ENCODE results near the gene ARV1.

The ARV1 gene

GRCh38 chr1:231011360-231011759 lies 32.5 kb downstream of the ARV1 start:
- TF ChIP-seq CTCF (IDR thresholded peaks at IDR 0.05; ENCODE audit: extremely low read depth, insufficient read depth, missing control alignments), result no peak
- in situ Hi-C loops (cut with MboI; ENCODE audit: low pct_unique_long_range_greater_than_20kb, low sequenced_read_pairs, unreplicated experiment), result no loop called here
- no peak for DNase-seq (ENCODE audit: low spot score)

GRCh38 chr1:231011963-231012362 lies 33.1 kb downstream of the ARV1 start:
- in situ Hi-C loops (cut with MboI; ENCODE audit: low pct_unique_long_range_greater_than_20kb, low sequenced_read_pairs, unreplicated experiment), result no loop called here
- DNase-seq (ENCODE audit: low spot score), result no peak
- TF ChIP-seq CTCF (IDR thresholded peaks at IDR 0.05; ENCODE audit: extremely low read depth, insufficient read depth, missing control alignments), result no peak

- no peak for TF ChIP-seq CTCF (IDR thresholded peaks at IDR 0.05; ENCODE audit: extremely low read depth, insufficient read depth, missing control alignments)
- in situ Hi-C loops (cut with MboI; ENCODE audit: low pct_unique_long_range_greater_than_20kb, low sequenced_read_pairs, unreplicated experiment), result no loop called here
- DNase-seq (ENCODE audit: low spot score), result no peak
These were observed 34.6 kb downstream of the ARV1 start for GRCh38 chr1:231013391-231014015.

- TF ChIP-seq CTCF (IDR thresholded peaks at IDR 0.05; ENCODE audit: extremely low read depth, insufficient read depth, missing control alignments), result no peak
- in situ Hi-C loops (cut with MboI; ENCODE audit: low pct_unique_long_range_greater_than_20kb, low sequenced_read_pairs, unreplicated experiment), result no loop called here
- no peak for DNase-seq (ENCODE audit: low spot score)
These were observed 37.3 kb downstream of the ARV1 start for GRCh38 chr1:231016234-231016633.

- in situ Hi-C loops (cut with MboI; ENCODE audit: low pct_unique_long_range_greater_than_20kb, low sequenced_read_pairs, unreplicated experiment), result no loop called here
- DNase-seq (ENCODE audit: low spot score), result no peak
- TF ChIP-seq CTCF (IDR thresholded peaks at IDR 0.05; ENCODE audit: extremely low read depth, insufficient read depth, missing control alignments), result no peak
These were observed 38.1 kb downstream of the ARV1 start for GRCh38 chr1:231016966-231017365.

- no peak for TF ChIP-seq CTCF (IDR thresholded peaks at IDR 0.05; ENCODE audit: extremely low read depth, insufficient read depth, missing control alignments)
- no peak for DNase-seq (ENCODE audit: low spot score)
- in situ Hi-C loops (cut with MboI; ENCODE audit: low pct_unique_long_range_greater_than_20kb, low sequenced_read_pairs, unreplicated experiment), result no loop called here
These were observed 40.8 kb downstream of the ARV1 start for GRCh38 chr1:231019711-231020110.
